ENCODE results near the gene WIF1.

GRCh38 chr12:65019696-65020234 is 101.3 kb downstream of the WIF1 start:
- no peak for TF ChIP-seq POLR2A (IDR thresholded peaks at IDR 0.05)
- no peak for TF ChIP-seq CTCF (IDR thresholded peaks at IDR 0.05)

Measured in uterus (tissue), 2 donors.